Neutrophil (primary cell): ENCODE data around the gene TMEM222.

ENCODE experiments used
- H3K27ac ChIP-seq: fragments of 200-600 bp; sonication (generic); 2 replicates; pipeline ENCODE4 v1.5.1; 2016; ENCODE audit warnings: mild to moderate bottlenecking, moderate library complexity
- H3K27me3 ChIP-seq: fragments of 200-600 bp; sonication (generic); 2 replicates; pipeline ENCODE4 v1.6.0; 2016; ENCODE audit warnings: mild to moderate bottlenecking
- H3K36me3 ChIP-seq: fragments of 200-600 bp; sonication (generic); 2 replicates; pipeline ENCODE4 v1.5.1; 2017
- H3K4me1 ChIP-seq, 2 experiments: fragments of 200-600 bp in 1 of 2; sonication (generic) in 1 of 2; 1 replicate in 1 of 2; 2 replicates in 1 of 2; pipeline versions ENCODE4 v1.5.1 to v1.6.1; 2013 to 2016; ENCODE audit warnings: low read depth in 1 of 2, low read length in 1 of 2, mild to moderate bottlenecking in 1 of 2, moderate library complexity in 1 of 2; ENCODE audit not compliant: control insufficient read depth in 1 of 2, insufficient read depth in 1 of 2
- H3K4me3 ChIP-seq, 2 experiments: fragments of 200-600 bp in 1 of 2; sonication (generic) in 1 of 2; 1 replicate in 1 of 2; 2 replicates in 1 of 2; pipeline ENCODE4 v1.5.1; 2013 to 2016; ENCODE audit warnings: low read depth in 1 of 2, low read length in 1 of 2, mild to moderate bottlenecking in 1 of 2, moderate library complexity in 1 of 2
- H3K9me3 ChIP-seq: fragments of 200-600 bp; sonication (generic); 2 replicates; pipeline ENCODE4 v1.5.1; 2016
- CTCF ChIP-seq: fragments of 200-600 bp; sonication (generic); IDR thresholded peaks from 2 replicates; pipeline ENCODE4 v1.5.1; 2016; ENCODE audit warnings: antibody characterized with exemption

Gene TMEM222

DNA sequence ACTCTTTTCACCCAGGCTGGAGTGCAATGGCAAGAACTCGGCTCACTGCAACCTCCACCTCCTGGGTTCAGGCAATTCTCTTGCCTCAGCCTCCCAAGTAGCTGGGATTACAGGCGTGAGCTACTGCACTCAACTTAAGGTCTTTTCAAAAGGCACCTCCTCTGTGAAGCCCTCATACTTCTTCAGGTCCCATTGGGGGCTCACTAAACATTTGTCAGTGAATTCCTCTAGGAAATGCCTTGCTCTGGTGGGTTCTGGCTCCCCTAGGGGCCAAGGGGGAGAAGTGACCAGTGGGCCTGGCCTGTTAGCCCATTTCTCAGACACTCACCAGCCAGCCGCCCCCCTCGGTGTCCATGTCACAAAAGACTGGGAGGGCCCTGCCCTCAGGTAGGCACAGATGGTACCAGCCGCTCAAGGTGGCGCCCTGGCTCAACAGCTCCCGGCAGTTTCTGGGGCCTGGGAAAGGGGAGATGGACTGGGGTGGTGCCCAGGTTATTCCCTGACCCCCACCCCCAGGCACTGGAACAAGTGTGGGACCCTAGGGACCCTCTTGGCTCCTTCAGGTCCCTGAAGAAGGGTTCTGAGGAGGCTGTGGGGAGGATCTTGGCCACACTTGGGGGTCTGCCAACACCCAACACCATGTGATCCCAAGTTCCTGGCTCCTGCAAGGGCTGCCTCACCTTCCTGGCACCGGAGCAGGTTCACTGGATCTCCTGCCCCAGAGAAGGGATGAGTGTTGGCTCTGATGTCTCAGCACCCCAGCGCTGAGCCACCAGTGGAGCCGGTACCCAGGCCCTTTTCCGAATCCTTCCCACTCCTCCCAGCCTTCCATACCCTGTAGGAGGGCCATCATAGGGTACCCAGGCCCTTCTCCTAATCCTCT, 51.1 kb downstream of the TMEM222 start:
- Histone ChIP-seq H3K9me3 (no peaks in the 10 kb centered on the region), H3K27ac (no peak overlapping the region), H3K27me3 (no peaks in the 10 kb centered on the region), H3K4me1 (peaks cover 25 to 27% of the 10 kb centered on the region in 2 experiments), H3K4me3 (no peak overlapping the region), H3K36me3 (no peaks in the 10 kb centered on the region)
- TF ChIP-seq CTCF: no peak

DNA sequence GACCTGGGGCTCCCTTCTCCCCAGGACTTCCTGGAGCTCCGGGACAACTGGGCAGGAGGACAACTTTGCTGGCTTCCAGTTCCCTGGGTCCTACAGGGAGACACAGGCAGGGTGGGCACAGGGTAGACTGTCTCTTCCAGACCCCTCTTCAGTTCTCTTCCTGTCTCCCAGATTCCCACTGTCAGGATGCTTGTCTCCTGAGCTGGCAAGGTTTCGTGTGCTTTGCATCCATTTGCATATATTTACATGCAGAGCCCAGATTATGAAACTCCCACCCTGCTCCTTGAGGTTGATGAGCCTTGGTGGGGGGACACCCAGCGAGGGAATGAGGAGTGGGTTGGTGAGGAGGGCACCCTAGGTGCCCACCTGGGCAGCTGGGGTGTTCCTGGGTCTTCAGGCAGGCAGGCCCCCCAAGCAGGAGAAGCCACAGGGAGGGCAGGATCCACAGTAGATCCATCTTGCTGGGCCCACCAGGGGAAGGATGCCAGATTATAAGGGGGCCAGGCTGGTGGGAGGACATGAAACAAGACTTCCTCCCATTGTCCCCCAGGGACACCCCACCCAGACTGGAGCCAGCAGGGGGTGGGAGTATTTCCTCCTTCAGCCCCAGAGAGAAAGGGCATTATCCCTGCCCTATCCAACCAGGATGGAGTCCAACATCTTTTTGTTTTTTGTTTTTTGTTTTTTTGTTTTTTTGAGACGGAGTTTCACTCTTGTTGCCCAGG, 52.6 kb downstream of the TMEM222 start, which contains the start of gene FCN3:
TSS of gene FCN3 (minus strand) at position 463 of the 725 bp plus-strand sequence. CDS start at position 457, 6 bp downstream.
- no peak within 1 kb of the TSS for H3K27ac ChIP-seq
- TF ChIP-seq CTCF: no peak
- peaks cover 10 to 13% of the 10 kb centered on the region in 2 experiments for H3K4me1 ChIP-seq
- H3K36me3 ChIP-seq: no peaks in the 10 kb centered on the region
- H3K4me3 ChIP-seq: no peak within 1 kb of the TSS
- no peaks in the 10 kb centered on the region for H3K9me3 ChIP-seq
- H3K27me3 ChIP-seq: no peaks in the 10 kb centered on the region

GRCh38 chr1:27377760-27378495, 56.0 kb downstream of the TMEM222 start:
- Histone ChIP-seq H3K4me1 (peaks cover 0 to 2% of the 10 kb centered on the region in 2 experiments), H3K4me3 (no peak overlapping the region), H3K27ac (no peak overlapping the region), H3K36me3 (no peaks in the 10 kb centered on the region), H3K27me3 (peaks cover 17% of the 10 kb centered on the region), H3K9me3 (no peaks in the 10 kb centered on the region)
- TF ChIP-seq CTCF: no peak

DNA sequence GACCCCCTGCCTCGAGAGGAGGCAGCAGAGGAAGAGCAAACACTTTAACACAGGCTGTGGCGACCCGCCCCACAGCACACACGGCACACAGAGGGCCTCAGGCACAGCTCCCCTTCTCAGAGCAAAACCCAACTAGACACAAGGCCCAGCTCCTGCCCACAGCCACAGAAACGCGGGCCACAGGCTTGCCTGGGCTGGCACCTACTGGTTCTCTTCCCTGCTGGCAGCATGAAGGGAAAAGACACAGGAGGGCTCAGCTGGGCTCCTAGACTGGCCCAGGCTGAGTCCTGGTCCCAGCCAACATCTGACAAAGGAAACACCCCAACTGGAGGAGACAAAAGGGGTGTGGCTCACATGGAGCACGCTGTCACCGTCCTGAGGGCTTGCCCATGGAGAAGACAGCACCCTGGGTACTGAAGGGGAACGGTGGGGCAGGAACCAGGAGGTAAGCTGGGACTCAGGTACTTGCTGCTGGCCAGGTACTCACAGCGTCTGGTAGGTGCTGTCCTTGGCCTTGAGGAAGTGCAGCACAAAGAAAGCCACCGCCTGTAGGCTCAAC, 57.7 kb downstream of the TMEM222 start:
- H3K4me1 ChIP-seq: peaks cover 0 to 9% of the 10 kb centered on the region in 2 experiments
- TF ChIP-seq CTCF: no peak
- no peak overlapping the region for H3K27ac ChIP-seq
- no peaks in the 10 kb centered on the region for H3K36me3 ChIP-seq
- no peak overlapping the region for H3K4me3 ChIP-seq
- no peaks in the 10 kb centered on the region for H3K9me3 ChIP-seq
- H3K27me3 ChIP-seq: peaks cover 22% of the 10 kb centered on the region

DNA sequence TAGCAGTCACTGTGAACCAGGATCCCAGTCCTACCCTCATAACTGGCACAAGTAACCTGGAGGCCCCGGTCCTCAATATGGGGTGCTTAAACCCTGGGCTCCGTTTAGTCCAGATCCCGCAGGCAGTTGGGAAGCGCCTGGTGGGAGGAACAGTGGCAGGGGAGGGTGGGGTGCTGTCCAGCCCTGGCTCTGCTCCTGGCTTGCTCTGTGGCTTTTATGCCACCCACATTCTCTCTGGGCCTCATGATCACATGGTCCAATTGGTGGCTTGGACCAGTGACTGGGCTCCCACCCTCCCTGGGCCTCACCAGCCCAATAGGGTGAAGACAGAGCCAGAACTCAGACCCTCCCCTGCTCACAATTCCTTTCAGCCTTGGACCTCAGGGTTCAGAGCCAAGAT, 58.3 kb downstream of the TMEM222 start:
- Histone ChIP-seq H3K27me3 (peaks cover 22% of the 10 kb centered on the region), H3K27ac (no peak overlapping the region), H3K4me3 (no peak overlapping the region), H3K36me3 (no peaks in the 10 kb centered on the region), H3K4me1 (peaks cover 0 to 9% of the 10 kb centered on the region in 2 experiments), H3K9me3 (no peaks in the 10 kb centered on the region)
- TF ChIP-seq CTCF: no peak
